ENCODE data around the gene MYO5A.

- TF ChIP-seq CTCF (IDR thresholded peaks at IDR 0.05; ENCODE audit: low read length) = no peak
- no peak for TF ChIP-seq EZH2 (IDR thresholded peaks at IDR 0.05; ENCODE audit: borderline replicate concordance, low read length)
Observed at GRCh38 chr15:52462806-52463360, 65.8 kb downstream of the MYO5A start.
